Neuronal stem cell (in vitro differentiated cells): Measurements from ENCODE around the gene CTNND2.

ENCODE experiments used
- DNase-seq: peaks from one replicate; pipeline ENCODE4 v3.0.0-alpha.2; 2013; ENCODE audit warnings: low spot score
- H2AFZ ChIP-seq: one replicate; pipeline ENCODE4 v1.6.1; 2013; ENCODE audit warnings: mild to moderate bottlenecking, low read length, inconsistent platforms
- H2AK5ac ChIP-seq: 2 replicates; pipeline ENCODE4 v1.6.1; 2013; ENCODE audit warnings: low read depth, mild to moderate bottlenecking, inconsistent platforms, low read length, moderate library complexity, mixed read lengths
- H2BK120ac ChIP-seq: 2 replicates; pipeline ENCODE4 v1.6.1; 2013; ENCODE audit warnings: low read depth, mild to moderate bottlenecking, inconsistent platforms, low read length, moderate library complexity, mixed read lengths
- H2BK12ac ChIP-seq: one replicate; pipeline ENCODE4 v1.6.1; 2013; ENCODE audit warnings: low read length, inconsistent platforms
- H2BK15ac ChIP-seq: 2 replicates; pipeline ENCODE4 v1.6.1; 2013; ENCODE audit warnings: mild to moderate bottlenecking, low read length, inconsistent platforms, mixed read lengths
- H2BK5ac ChIP-seq: one replicate; pipeline ENCODE4 v1.6.1; 2013; ENCODE audit warnings: inconsistent platforms, mild to moderate bottlenecking, low read length, moderate library complexity
- H3K14ac ChIP-seq: one replicate; pipeline ENCODE4 v1.6.1; 2013; ENCODE audit warnings: low read length, inconsistent platforms
- H3K18ac ChIP-seq: 2 replicates; pipeline ENCODE4 v1.6.1; 2013; ENCODE audit warnings: low read length, inconsistent platforms
- H3K23ac ChIP-seq: 2 replicates; pipeline ENCODE4 v1.6.1; 2013; ENCODE audit warnings: low read depth, mild to moderate bottlenecking, mixed read lengths, low read length, inconsistent platforms; ENCODE audit not compliant: poor library complexity
- H3K27ac ChIP-seq: replicated peaks from 3 replicates; pipeline ENCODE4 v1.5.1; 2013; ENCODE audit warnings: low read length, inconsistent platforms
- H3K27me3 ChIP-seq, 3 experiments: 2 replicates each; pipeline ENCODE4 v1.6.1; 2013; ENCODE audit warnings: low read length in 3 of 3, mild to moderate bottlenecking in 2 of 3, inconsistent platforms in 1 of 3, low read depth in 1 of 3, mixed read lengths in 1 of 3, moderate library complexity in 1 of 3; ENCODE audit not compliant: control insufficient read depth in 3 of 3, insufficient read depth in 3 of 3
- H3K36me3 ChIP-seq, 2 donors: replicated peaks in 1 of 2; 2 replicates each; pipeline ENCODE4 v1.6.1; 2013; ENCODE audit warnings: low read length in 2 of 2; ENCODE audit not compliant: control insufficient read depth in 2 of 2, insufficient read depth in 2 of 2
- H3K4ac ChIP-seq: 2 replicates; pipeline ENCODE4 v1.6.1; 2013; ENCODE audit warnings: inconsistent platforms, mild to moderate bottlenecking, low read length, moderate library complexity
- H3K4me1 ChIP-seq, 2 donors: 1 replicate in 1 of 2; 2 replicates in 1 of 2; pipeline ENCODE4 v1.6.1; 2013; ENCODE audit warnings: low read length in 2 of 2, low read depth in 1 of 2; ENCODE audit not compliant: control insufficient read depth in 2 of 2, insufficient read depth in 1 of 2
- H3K4me2 ChIP-seq: one replicate; pipeline ENCODE4 v1.6.1; 2013; ENCODE audit warnings: mild to moderate bottlenecking, low read length, inconsistent platforms; ENCODE audit not compliant: insufficient read depth, poor library complexity, severe bottlenecking
- H3K4me3 ChIP-seq, 2 donors: 2 replicates each; pipeline ENCODE4 v1.5.1; 2013; ENCODE audit warnings: low read length in 2 of 2, mild to moderate bottlenecking in 2 of 2, inconsistent platforms in 1 of 2, moderate library complexity in 1 of 2
- H3K79me1 ChIP-seq: one replicate; pipeline ENCODE4 v1.6.1; 2013; ENCODE audit warnings: low read depth, mild to moderate bottlenecking, inconsistent platforms, low read length, moderate library complexity
- H3K9ac ChIP-seq: one replicate; pipeline ENCODE4 v1.6.1; 2013; ENCODE audit warnings: mild to moderate bottlenecking, low read depth, low read length, inconsistent platforms; ENCODE audit not compliant: poor library complexity
- H3K9me3 ChIP-seq, 2 donors: replicated peaks in 1 of 2; 2 replicates each; pipeline versions ENCODE3 to v1.6.1; 2013; ENCODE audit warnings: low read length in 2 of 2, mild to moderate bottlenecking in 2 of 2, inconsistent platforms in 1 of 2, low read depth in 1 of 2, mixed read lengths in 1 of 2, moderate library complexity in 1 of 2; ENCODE audit not compliant: control insufficient read depth in 2 of 2, insufficient read depth in 1 of 2
- H4K8ac ChIP-seq: one replicate; pipeline ENCODE4 v1.6.1; 2013; ENCODE audit warnings: low read depth, mild to moderate bottlenecking, inconsistent platforms, low read length, moderate library complexity
- H4K91ac ChIP-seq: one replicate; pipeline ENCODE4 v1.6.1; 2013; ENCODE audit warnings: low read length, low read depth, mild to moderate bottlenecking, inconsistent platforms; ENCODE audit not compliant: poor library complexity
- WGBS, 2 donors: extraction: QIAGEN DNeasy Blood & Tissue Kit; methylation state at CpG; one replicate each; pipeline ENCODE4 v1.1.7; 2013; ENCODE audit warnings: missing lambda C conversion rate in 2 of 2, mixed read lengths in 1 of 2; ENCODE audit not compliant: insufficient read length in 2 of 2, insufficient replicate concordance in 1 of 2; ENCODE audit errors: extremely low coverage in 2 of 2; 5-methylcytosine and 5-hydroxymethylcytosine counted together

CTNND2 gene

DNA sequence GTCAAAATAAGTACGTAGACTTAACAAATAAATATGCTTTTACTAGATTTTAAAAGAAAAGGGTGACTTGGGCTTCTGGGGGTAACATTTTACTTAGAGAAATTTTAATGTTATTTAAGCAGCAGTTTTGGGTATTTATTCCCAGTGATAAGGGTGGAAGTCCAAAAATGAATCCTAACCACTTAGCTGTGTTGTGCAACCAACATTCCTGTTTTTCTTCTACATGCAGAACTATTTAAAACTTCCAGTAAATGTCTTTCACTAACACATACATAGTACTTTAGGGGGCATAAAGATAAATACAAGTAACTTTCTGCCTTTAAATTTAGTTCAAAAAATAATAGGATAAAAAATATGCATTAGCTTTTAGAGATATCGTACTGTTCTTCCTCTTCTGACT, 436.7 kb downstream of the CTNND2 start:
- no peak overlapping the region for H3K18ac ChIP-seq
- H3K23ac ChIP-seq = no peak overlapping the region
- no peak overlapping the region for H3K4me3 ChIP-seq
- peaks cover 0 to 2% of the 10 kb centered on the region in 2 donors for H3K36me3 ChIP-seq
- H3K79me1 ChIP-seq = no peaks in the 10 kb centered on the region
- H2AK5ac ChIP-seq = no peak overlapping the region
- no peaks in the 10 kb centered on the region for H3K27me3 ChIP-seq
- no peak overlapping the region for H4K8ac ChIP-seq
- no peak overlapping the region for H3K4me2 ChIP-seq
- no peak overlapping the region for H3K9ac ChIP-seq
- no peak overlapping the region for H3K4ac ChIP-seq
- WGBS, 2 donors = no CpG with 5 or more reads among the region's 2 CpGs
- no peak overlapping the region for H2BK15ac ChIP-seq
- no peak overlapping the region for H3K14ac ChIP-seq
- H3K9me3 ChIP-seq = peaks cover 0 to 2% of the 10 kb centered on the region in 2 donors
- no peak overlapping the region for H2AFZ ChIP-seq
- H2BK120ac ChIP-seq = no peak overlapping the region
- no peak overlapping the region for H4K91ac ChIP-seq
- H3K27ac ChIP-seq = no peak overlapping the region
- DNase-seq = no peak
- H3K4me1 ChIP-seq = no peaks in the 10 kb centered on the region
- H2BK12ac ChIP-seq = no peak overlapping the region
- H2BK5ac ChIP-seq = no peak overlapping the region

DNA sequence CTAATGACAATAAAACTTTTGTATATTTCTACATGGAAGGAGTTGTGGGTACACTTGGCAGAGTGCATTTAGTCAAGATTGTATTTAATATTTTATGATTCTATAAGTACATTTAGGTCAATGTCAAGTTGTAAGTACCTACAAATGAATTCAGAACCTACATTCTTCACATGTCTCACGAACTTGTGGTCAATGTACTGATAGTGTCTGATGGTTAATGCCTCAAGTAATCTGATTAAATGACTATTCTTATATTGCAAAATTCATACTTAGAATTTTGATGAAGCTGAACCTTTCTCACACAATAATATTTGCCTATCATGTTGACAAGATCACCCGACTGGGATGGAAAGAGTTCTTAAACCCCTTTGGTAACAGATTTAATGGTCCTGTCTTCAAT, 444.5 kb downstream of the CTNND2 start:
- Histone ChIP-seq H3K4me3 (no peak overlapping the region), H3K4ac (no peak overlapping the region), H3K36me3 (no peaks in the 10 kb centered on the region), H3K4me2 (no peak overlapping the region), H2BK5ac (no peak overlapping the region), H3K27ac (no peak overlapping the region), H2BK120ac (no peak overlapping the region), H2AFZ (no peak overlapping the region), H3K14ac (no peak overlapping the region), H3K4me1 (no peaks in the 10 kb centered on the region), H3K9ac (no peak overlapping the region), H3K23ac (no peak overlapping the region), H4K91ac (no peak overlapping the region), H3K9me3 (no peaks in the 10 kb centered on the region), H2BK12ac (no peak overlapping the region), H2BK15ac (no peak overlapping the region), H2AK5ac (no peak overlapping the region), H3K27me3 (no peaks in the 10 kb centered on the region), H4K8ac (no peak overlapping the region), H3K79me1 (no peaks in the 10 kb centered on the region), H3K18ac (no peak overlapping the region)
- DNase-seq = no peak
- no CpG with 5 or more reads among the region's 2 CpGs for WGBS, 2 donors

DNA sequence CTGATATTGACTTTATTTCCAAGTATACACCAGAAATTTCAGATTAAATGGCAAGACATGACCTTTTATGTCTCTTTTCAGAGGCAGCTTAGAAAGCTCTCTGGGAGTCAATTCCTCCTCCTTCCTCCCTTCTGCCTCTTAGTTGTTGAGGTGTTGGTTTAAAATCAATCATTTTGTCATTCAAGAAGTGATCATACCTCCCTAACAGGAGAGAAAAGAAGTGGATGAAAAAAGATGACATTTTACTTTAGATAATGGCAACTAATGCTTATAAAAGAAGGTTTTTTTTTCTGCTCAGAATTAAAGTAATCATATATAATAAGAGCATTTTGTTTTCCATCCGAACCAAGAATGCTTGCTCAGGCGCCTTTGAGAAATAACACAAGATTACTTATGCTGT, 448.7 kb downstream of the CTNND2 start:
- H3K9me3 ChIP-seq = no peaks in the 10 kb centered on the region
- H4K8ac ChIP-seq = no peak overlapping the region
- H3K4ac ChIP-seq = no peak overlapping the region
- no peak overlapping the region for H2BK12ac ChIP-seq
- H3K9ac ChIP-seq = no peak overlapping the region
- no peak overlapping the region for H2AK5ac ChIP-seq
- H4K91ac ChIP-seq = no peak overlapping the region
- H3K4me2 ChIP-seq = no peak overlapping the region
- no peak overlapping the region for H2BK15ac ChIP-seq
- H3K36me3 ChIP-seq = no peaks in the 10 kb centered on the region
- no peak overlapping the region for H3K14ac ChIP-seq
- no peak overlapping the region for H2AFZ ChIP-seq
- no peak overlapping the region for H3K18ac ChIP-seq
- no peak overlapping the region for H3K23ac ChIP-seq
- no peak for DNase-seq
- no peak overlapping the region for H2BK5ac ChIP-seq
- no peak overlapping the region for H3K27ac ChIP-seq
- no CpG with 5 or more reads among the region's 2 CpGs for WGBS, 2 donors
- no peak overlapping the region for H3K4me3 ChIP-seq
- no peaks in the 10 kb centered on the region for H3K79me1 ChIP-seq
- H3K27me3 ChIP-seq = no peaks in the 10 kb centered on the region
- H3K4me1 ChIP-seq = no peaks in the 10 kb centered on the region
- no peak overlapping the region for H2BK120ac ChIP-seq

DNA sequence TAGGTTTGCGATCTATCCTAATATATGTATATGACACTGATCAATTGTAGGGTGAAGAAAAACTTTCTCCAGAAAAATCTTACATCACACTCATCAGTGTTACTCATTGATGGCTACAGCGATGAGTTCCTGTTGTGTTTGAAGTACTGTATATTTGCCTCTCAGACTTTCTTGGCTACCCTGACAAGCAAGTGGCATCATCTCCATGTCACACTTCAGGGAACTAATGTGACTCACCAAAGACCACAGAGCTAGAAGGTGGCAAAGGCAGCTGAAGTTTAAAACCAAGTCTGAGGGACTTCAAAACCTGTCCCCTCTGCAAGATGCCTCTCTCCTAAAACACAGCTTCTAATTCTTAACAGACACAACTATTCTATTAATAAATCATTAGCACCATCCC, 451.4 kb downstream of the CTNND2 start:
- no peak overlapping the region for H3K9ac ChIP-seq
- no peak for DNase-seq

More for the DNA sequence above, 451.4 kb downstream of the CTNND2 start:
- no peak overlapping the region for H4K91ac ChIP-seq
- no peaks in the 10 kb centered on the region for H3K27me3 ChIP-seq
- no peak overlapping the region for H3K27ac ChIP-seq
- H3K36me3 ChIP-seq = no peaks in the 10 kb centered on the region
- no peaks in the 10 kb centered on the region for H3K79me1 ChIP-seq
- no CpG with 5 or more reads among the region's 2 CpGs for WGBS, 2 donors
- H3K18ac ChIP-seq = no peak overlapping the region
- no peak overlapping the region for H4K8ac ChIP-seq
- H3K4me2 ChIP-seq = no peak overlapping the region
- H3K23ac ChIP-seq = no peak overlapping the region
- H2BK15ac ChIP-seq = no peak overlapping the region
- no peak overlapping the region for H2AK5ac ChIP-seq
- H2BK12ac ChIP-seq = no peak overlapping the region
- H2BK120ac ChIP-seq = no peak overlapping the region
- no peaks in the 10 kb centered on the region for H3K4me1 ChIP-seq
- no peak overlapping the region for H3K4ac ChIP-seq
- H3K4me3 ChIP-seq = no peak overlapping the region
- no peak overlapping the region for H3K14ac ChIP-seq
- H2BK5ac ChIP-seq = no peak overlapping the region
- H2AFZ ChIP-seq = no peak overlapping the region
- H3K9me3 ChIP-seq = no peaks in the 10 kb centered on the region
